Measurements from ENCODE around the gene C10orf120.

C10orf120 gene

GRCh38 chr10:122699796-122700455 is at the start of gene C10orf120:
Gene C10orf120, minus strand, starts transcription at chr10:122699846. Its CDS starts 56 bp downstream, at chr10:122699790.
- no peak for DNase-seq (ENCODE audit: low read depth in 3 of 3)

- no peak for DNase-seq (ENCODE audit: low read depth in 3 of 3)
These were observed 48.9 kb upstream of the C10orf120 start for GRCh38 chr10:122748496-122748895.

GRCh38 chr10:122746408-122746807 is 46.8 kb upstream of the C10orf120 start:
- no peak for DNase-seq (ENCODE audit: low read depth in 3 of 3)

GRCh38 chr10:122744257-122744656 is 44.6 kb upstream of the C10orf120 start:
- no peak for DNase-seq (ENCODE audit: low read depth in 3 of 3)

- no peak for DNase-seq (ENCODE audit: low read depth in 3 of 3)
These were observed 41.0 kb upstream of the C10orf120 start for GRCh38 chr10:122740640-122741039.

- no peak for DNase-seq (ENCODE audit: low read depth in 3 of 3)
These were observed 38.4 kb upstream of the C10orf120 start for GRCh38 chr10:122738031-122738430.

GRCh38 chr10:122733931-122734665 is 34.5 kb upstream of the C10orf120 start:
- DNase-seq (ENCODE audit: low read depth in 3 of 3), result no peak

- DNase-seq (ENCODE audit: low read depth in 3 of 3), result no peak
These were observed 33.8 kb upstream of the C10orf120 start for GRCh38 chr10:122733443-122733842.

- no peak for DNase-seq (ENCODE audit: low read depth in 3 of 3)
These were observed 30.6 kb upstream of the C10orf120 start for GRCh38 chr10:122730238-122730637.

GRCh38 chr10:122729126-122729525 is 29.5 kb upstream of the C10orf120 start:
- DNase-seq (ENCODE audit: low read depth in 3 of 3), result no peak

GRCh38 chr10:122727426-122727825 is 27.8 kb upstream of the C10orf120 start:
- DNase-seq (ENCODE audit: low read depth in 3 of 3), result no peak

GRCh38 chr10:122725768-122726167 is 26.1 kb upstream of the C10orf120 start:
- DNase-seq (ENCODE audit: low read depth in 3 of 3), result no peak

GRCh38 chr10:122725006-122725405 is 25.4 kb upstream of the C10orf120 start:
- DNase-seq (ENCODE audit: low read depth in 3 of 3), result no peak

- no peak for DNase-seq (ENCODE audit: low read depth in 3 of 3)
These were observed 21.5 kb upstream of the C10orf120 start for GRCh38 chr10:122721111-122721510.

- DNase-seq (ENCODE audit: low read depth in 3 of 3), result no peak
These were observed 16.4 kb upstream of the C10orf120 start for GRCh38 chr10:122716025-122716424.

- DNase-seq (ENCODE audit: low read depth in 3 of 3), result no peak
These were observed 15.9 kb upstream of the C10orf120 start for GRCh38 chr10:122715576-122715975.

GRCh38 chr10:122713091-122713885 is 13.6 kb upstream of the C10orf120 start:
- DNase-seq (ENCODE audit: low read depth in 3 of 3), result no peak

GRCh38 chr10:122710576-122710975 is 10.9 kb upstream of the C10orf120 start:
- DNase-seq (ENCODE audit: low read depth in 3 of 3), result no peak

- DNase-seq (ENCODE audit: low read depth in 3 of 3), result no peak
These were observed 10.3 kb upstream of the C10orf120 start for GRCh38 chr10:122709971-122710370.

GRCh38 chr10:122707535-122707934 is 7.9 kb upstream of the C10orf120 start:
- DNase-seq (ENCODE audit: low read depth in 3 of 3), result no peak

- DNase-seq (ENCODE audit: low read depth in 3 of 3), result no peak
These were observed 7.3 kb upstream of the C10orf120 start for GRCh38 chr10:122706947-122707346.

- DNase-seq (ENCODE audit: low read depth in 3 of 3), result no peak
These were observed 6.8 kb upstream of the C10orf120 start for GRCh38 chr10:122706467-122706866.
